OCI-LY1 (cell line): ENCODE data around the gene THEM5.

ENCODE experiments used
- EZH2 ChIP-seq: fragments of 200-600 bp; sonication (generic), shearing (Covaris generic); IDR thresholded peaks from 2 replicates; pipeline ENCODE4 v1.8.0; 2017; ENCODE audit warnings: borderline replicate concordance, mixed run types, mild to moderate bottlenecking, antibody characterized with exemption, low read length, moderate library complexity, mixed read lengths
- TF ChIP-seq, protein P1 (sequence below): fragments of 200-600 bp; sonication (generic), shearing (Covaris generic); IDR thresholded peaks from 2 replicates; pipeline ENCODE4 v1.5.1; 2017; ENCODE audit warnings: mild to moderate bottlenecking, antibody characterized with exemption, low read length, moderate library complexity, mixed read lengths

DNA sequence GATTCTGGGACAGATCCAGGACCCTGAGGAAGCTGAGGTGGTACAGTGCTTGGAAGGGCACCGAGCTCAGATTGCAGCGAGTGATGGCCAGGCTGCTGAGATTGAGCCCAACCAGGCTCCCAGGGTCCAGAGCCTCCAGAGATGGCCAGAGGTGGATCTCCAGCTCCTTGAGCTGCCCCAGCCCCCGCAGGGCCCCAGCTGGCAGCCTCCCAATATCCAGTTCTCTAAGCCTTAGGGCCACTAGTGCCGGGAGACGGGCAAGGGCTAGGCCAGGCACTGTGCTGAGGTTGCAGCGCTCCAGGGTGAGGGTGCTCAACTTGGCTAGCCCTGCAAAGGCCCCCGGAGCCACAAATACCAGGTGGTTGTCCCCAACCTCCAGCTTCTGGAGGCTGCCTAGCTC is 51.7 kb downstream of the THEM5 start:
- TF ChIP-seq, protein P1, sequence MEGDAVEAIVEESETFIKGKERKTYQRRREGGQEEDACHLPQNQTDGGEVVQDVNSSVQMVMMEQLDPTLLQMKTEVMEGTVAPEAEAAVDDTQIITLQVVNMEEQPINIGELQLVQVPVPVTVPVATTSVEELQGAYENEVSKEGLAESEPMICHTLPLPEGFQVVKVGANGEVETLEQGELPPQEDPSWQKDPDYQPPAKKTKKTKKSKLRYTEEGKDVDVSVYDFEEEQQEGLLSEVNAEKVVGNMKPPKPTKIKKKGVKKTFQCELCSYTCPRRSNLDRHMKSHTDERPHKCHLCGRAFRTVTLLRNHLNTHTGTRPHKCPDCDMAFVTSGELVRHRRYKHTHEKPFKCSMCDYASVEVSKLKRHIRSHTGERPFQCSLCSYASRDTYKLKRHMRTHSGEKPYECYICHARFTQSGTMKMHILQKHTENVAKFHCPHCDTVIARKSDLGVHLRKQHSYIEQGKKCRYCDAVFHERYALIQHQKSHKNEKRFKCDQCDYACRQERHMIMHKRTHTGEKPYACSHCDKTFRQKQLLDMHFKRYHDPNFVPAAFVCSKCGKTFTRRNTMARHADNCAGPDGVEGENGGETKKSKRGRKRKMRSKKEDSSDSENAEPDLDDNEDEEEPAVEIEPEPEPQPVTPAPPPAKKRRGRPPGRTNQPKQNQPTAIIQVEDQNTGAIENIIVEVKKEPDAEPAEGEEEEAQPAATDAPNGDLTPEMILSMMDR, result no peak
- no peak for TF ChIP-seq EZH2
